Loucy (cell line): ENCODE results near the gene FOS.

Source experiments
- H2AFZ ChIP-seq: fragments of 200-600 bp; sonication (generic); 2 replicates; pipeline ENCODE4 v1.6.0; 2016; ENCODE audit warnings: antibody characterized with exemption, mild to moderate bottlenecking, low read length, moderate library complexity
- H3F3A ChIP-seq: fragments of 200-600 bp; 2 replicates; pipeline ENCODE4 v1.6.0; 2016; ENCODE audit warnings: antibody characterized with exemption, low read depth, mild to moderate bottlenecking
- H3K27me3 ChIP-seq: fragments of 200-600 bp; sonication (generic); 2 replicates; pipeline ENCODE4 v1.6.1; 2014; ENCODE audit warnings: low read length, mild to moderate bottlenecking; ENCODE audit not compliant: insufficient read depth, poor library complexity, severe bottlenecking
- H3K36me3 ChIP-seq: fragments of 200-600 bp; sonication (generic); 2 replicates; pipeline ENCODE4 v1.6.1; 2016; ENCODE audit warnings: low read length; ENCODE audit not compliant: insufficient read depth
- H3K4me1 ChIP-seq: fragments of 200-600 bp; sonication (generic); 2 replicates; pipeline ENCODE4 v1.5.1; 2014; ENCODE audit warnings: low read length, mild to moderate bottlenecking; ENCODE audit not compliant: insufficient read depth, poor library complexity, severe bottlenecking
- H3K4me2 ChIP-seq: fragments of 200-600 bp; sonication (generic); 2 replicates; pipeline ENCODE4 v1.6.0; 2014; ENCODE audit warnings: antibody characterized with exemption, low read length, low read depth, mild to moderate bottlenecking; ENCODE audit not compliant: poor library complexity, severe bottlenecking
- H3K4me3 ChIP-seq: fragments of 200-600 bp; sonication (generic); 2 replicates; pipeline ENCODE4 v1.5.1; 2014; ENCODE audit warnings: low read length, mild to moderate bottlenecking, mixed read lengths; ENCODE audit not compliant: poor library complexity, severe bottlenecking
- H3K79me2 ChIP-seq: fragments of 200-600 bp; sonication (generic); 2 replicates; pipeline ENCODE4 v1.6.1; 2014; ENCODE audit warnings: low read length; ENCODE audit not compliant: insufficient read depth
- H3K9ac ChIP-seq: fragments of 200-600 bp; sonication (generic); 2 replicates; pipeline ENCODE4 v1.6.0; 2014; ENCODE audit warnings: mild to moderate bottlenecking, low read depth, low read length, moderate library complexity; ENCODE audit not compliant: poor library complexity, severe bottlenecking
- H3K9me2 ChIP-seq: fragments of 200-600 bp; sonication (generic); replicated peaks from 2 replicates; pipeline ENCODE4 v1.6.1; 2016; ENCODE audit warnings: low read depth, low read length, mixed read lengths
- H3K9me3 ChIP-seq: fragments of 200-600 bp; sonication (generic); 2 replicates; pipeline ENCODE4 v1.6.1; 2014; ENCODE audit warnings: mild to moderate bottlenecking, antibody characterized with exemption, low read length, low read depth; ENCODE audit not compliant: insufficient read depth
- H4K20me1 ChIP-seq: fragments of 200-600 bp; sonication (generic); 2 replicates; pipeline ENCODE4 v1.6.0; 2014; ENCODE audit warnings: antibody characterized with exemption, low read length, mild to moderate bottlenecking; ENCODE audit not compliant: insufficient read depth, poor library complexity, severe bottlenecking
- CTCF ChIP-seq: fragments of 200-600 bp; sonication (generic); conservative IDR thresholded peaks from 2 replicates; pipeline ENCODE4 v1.5.1; 2014; ENCODE audit warnings: mild to moderate bottlenecking, antibody characterized with exemption, low read length
- EZH2phosphoT487 ChIP-seq: fragments of 200-600 bp; IDR thresholded peaks from 2 replicates; pipeline ENCODE4 v1.6.1; 2018; ENCODE audit warnings: antibody characterized with exemption, mild to moderate bottlenecking, moderate library complexity, borderline replicate concordance

FOS gene

GRCh38 chr14:75319021-75319420, 40.4 kb downstream of the FOS start:
- no peaks in the 10 kb centered on the region for H3K79me2 ChIP-seq

GRCh38 chr14:75320196-75320595, 41.6 kb downstream of the FOS start:
- H3K9ac ChIP-seq = no peak overlapping the region
- H3F3A ChIP-seq = no peaks in the 10 kb centered on the region
- no peaks in the 10 kb centered on the region for H3K79me2 ChIP-seq
- no peaks in the 10 kb centered on the region for H3K36me3 ChIP-seq
- H3K9me2 ChIP-seq = no peaks in the 10 kb centered on the region
- H3K4me3 ChIP-seq = no peak overlapping the region
- H3K4me2 ChIP-seq = no peak overlapping the region
- H3K27me3 ChIP-seq = no peaks in the 10 kb centered on the region
- H4K20me1 ChIP-seq = no peaks in the 10 kb centered on the region
- TF ChIP-seq EZH2phosphoT487 = no peak
- TF ChIP-seq CTCF = no peak
- H2AFZ ChIP-seq = no peak overlapping the region
- H3K9me3 ChIP-seq = no peaks in the 10 kb centered on the region
- peaks cover 5% of the 10 kb centered on the region for H3K4me1 ChIP-seq

More at GRCh38 chr14:75319021-75319420, 40.4 kb downstream of the FOS start:
- Histone ChIP-seq H3K4me3 (no peak overlapping the region), H3K4me2 (no peak overlapping the region), H3K27me3 (no peaks in the 10 kb centered on the region), H3K4me1 (peaks cover 11% of the 10 kb centered on the region), H3F3A (no peaks in the 10 kb centered on the region), H4K20me1 (no peaks in the 10 kb centered on the region), H3K9me2 (no peaks in the 10 kb centered on the region), H3K9ac (no peak overlapping the region), H3K9me3 (no peaks in the 10 kb centered on the region), H3K36me3 (no peaks in the 10 kb centered on the region), H2AFZ (no peak overlapping the region)
- no peak for TF ChIP-seq CTCF
- no peak for TF ChIP-seq EZH2phosphoT487

- H4K20me1 ChIP-seq = no peaks in the 10 kb centered on the region
- H3K9ac ChIP-seq = no peak overlapping the region
- no peak overlapping the region for H2AFZ ChIP-seq
- TF ChIP-seq EZH2phosphoT487 = no peak
- TF ChIP-seq CTCF = no peak
- H3F3A ChIP-seq = no peaks in the 10 kb centered on the region
- no peaks in the 10 kb centered on the region for H3K27me3 ChIP-seq
- H3K4me1 ChIP-seq = no peaks in the 10 kb centered on the region
- H3K9me3 ChIP-seq = no peaks in the 10 kb centered on the region
- no peak overlapping the region for H3K4me2 ChIP-seq
- H3K9me2 ChIP-seq = no peaks in the 10 kb centered on the region
- H3K4me3 ChIP-seq = no peak overlapping the region
- H3K36me3 ChIP-seq = no peaks in the 10 kb centered on the region
- no peaks in the 10 kb centered on the region for H3K79me2 ChIP-seq
These were observed 44.1 kb downstream of the FOS start for GRCh38 chr14:75322746-75323145.
